T follicular helper cell (primary cell): ENCODE data around the gene TREML4.
"Not testable (repeated sequence)": the region's sequence is repeated elsewhere in the genome, so short reads cannot be mapped to it uniquely, and the experiment has no call there.

Experiments
- DNase-seq: peaks from one replicate; pipeline ENCODE4 v3.0.0-alpha.2; 2020; ENCODE audit warnings: low read depth
- total RNA-seq, 2 experiments: gene quantifications; one replicate each; lab custom pipeline; 2026; lab: John Stamatoyannopoulos, UW

TREML4 gene
- 0 reads per million in 2 experiments for total RNA-seq

- no peak for DNase-seq
Observed at GRCh38 chr6:41228096-41228495, at the start of gene TREML4. TSS of gene TREML4 (plus strand) at chr6:41228349. CDS start at chr6:41228428, 79 bp downstream.

- no peak for DNase-seq
Observed at GRCh38 chr6:41179163-41179562, 49.0 kb upstream of the TREML4 start.

DNA sequence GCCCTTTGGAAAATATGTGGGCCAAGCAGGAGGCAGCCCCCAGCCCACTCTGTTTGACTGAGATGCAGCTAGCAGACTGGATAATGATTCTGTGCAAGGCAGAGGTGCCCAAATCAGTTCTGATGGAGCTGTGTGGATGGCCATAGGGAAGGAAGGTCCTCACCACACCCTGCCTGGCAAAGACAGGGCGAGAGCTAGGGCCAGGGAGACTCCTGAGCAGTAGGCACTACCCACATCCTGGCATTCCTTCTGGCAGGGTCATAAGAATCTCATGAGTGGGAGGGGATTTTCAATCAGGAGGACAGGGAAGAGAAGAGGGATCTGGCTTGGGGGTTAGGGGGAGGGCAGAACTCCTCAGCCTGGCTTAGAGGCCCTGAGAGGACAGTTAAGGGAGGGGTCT, 46.6 kb upstream of the TREML4 start:
- DNase-seq: no peak

DNA sequence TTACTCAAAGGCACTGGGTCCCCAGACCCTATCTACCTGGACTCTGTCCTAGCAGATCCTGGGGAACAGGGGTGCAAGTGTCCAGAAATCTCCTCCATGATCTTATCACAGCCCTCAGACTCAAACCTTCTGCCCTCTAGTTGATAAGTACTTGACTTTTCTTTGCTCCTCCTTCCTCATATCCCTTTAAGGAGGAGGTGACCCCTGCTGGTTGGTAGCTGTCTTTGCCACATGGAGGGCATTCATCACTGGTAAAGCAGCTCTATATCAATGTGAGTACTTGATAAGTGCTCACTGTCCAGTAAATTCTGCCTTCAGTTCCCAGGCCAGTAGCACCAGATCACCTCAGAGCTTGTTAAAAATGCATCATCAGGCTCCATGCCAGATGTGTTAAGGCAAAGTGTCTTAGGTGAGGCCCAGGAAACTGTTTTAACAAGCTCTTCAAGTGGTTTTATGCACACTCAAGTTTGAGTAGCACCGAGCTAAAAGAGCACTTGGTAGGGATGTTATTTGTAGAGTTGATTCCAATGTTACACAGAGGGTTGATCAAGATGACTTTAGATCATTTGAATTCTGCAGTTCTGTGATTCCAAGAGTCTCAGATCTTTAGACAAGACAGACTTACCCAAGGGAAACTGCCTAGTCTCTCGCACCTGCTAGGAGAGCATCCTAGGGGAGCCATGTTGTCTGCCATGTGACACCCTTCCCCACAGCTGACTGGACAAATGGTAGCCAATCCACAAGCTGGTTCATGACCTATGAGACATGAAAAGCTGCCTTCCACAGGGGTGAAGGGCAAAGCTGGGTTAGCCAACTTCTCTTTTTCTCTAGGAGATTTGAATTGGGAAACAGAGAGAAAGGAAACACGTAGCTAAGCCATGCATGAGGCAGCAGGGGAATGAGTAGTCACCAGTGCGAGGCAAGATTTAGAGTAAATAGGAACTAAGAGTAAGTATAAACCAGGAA, 45.8 kb upstream of the TREML4 start:
- peak; percentile 34 for DNase-seq

DNA sequence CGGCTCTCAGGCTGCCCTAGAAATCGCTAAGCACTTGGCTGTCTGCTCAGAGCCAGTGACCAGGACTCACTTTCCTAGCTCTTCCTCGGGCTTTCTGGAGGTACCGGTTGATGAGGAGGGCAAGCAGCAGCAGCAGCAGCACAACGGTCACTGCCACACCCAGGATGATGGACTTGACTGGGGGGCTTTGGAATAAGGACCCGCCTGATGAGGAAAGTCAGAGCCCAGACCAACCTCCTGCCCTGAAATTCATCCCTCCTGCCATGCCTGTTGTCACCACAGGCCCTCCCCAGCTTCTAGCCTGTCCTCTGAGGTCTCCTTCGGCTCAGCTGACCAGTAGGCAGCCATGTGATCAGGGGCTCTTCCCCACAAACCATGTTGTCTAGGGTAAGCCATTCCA, 43.4 kb upstream of the TREML4 start:
- DNase-seq: no peak

DNA sequence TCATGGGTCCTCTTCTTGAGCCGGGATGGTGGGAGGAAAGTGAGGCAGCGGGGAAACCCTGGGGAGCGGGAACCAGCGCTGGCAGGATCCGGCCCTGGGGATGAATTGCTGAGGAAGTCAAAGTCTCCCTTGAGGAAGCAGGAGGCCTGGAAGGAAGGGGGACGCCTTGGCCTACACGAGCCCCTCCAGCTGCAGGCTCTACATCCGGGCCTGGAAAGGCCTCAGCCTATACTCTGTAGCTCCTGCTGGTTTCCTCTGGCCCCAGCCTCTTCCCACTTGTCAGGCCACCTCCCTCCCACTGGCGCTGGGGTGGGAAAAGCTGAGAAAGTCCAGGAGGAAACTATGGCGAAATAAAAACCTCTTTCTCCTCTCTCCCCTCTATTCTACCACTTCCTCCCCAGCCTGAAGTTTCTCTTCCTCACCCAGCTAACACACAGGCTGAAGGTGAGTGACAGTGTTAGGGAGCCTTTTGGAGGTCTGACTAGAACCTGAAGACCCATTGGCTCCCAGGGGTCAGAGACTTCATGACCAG, 42.1 kb upstream of the TREML4 start:
- no peak for DNase-seq

GRCh38 chr6:41187924-41188886, 39.9 kb upstream of the TREML4 start:
- DNase-seq: no peak

DNA sequence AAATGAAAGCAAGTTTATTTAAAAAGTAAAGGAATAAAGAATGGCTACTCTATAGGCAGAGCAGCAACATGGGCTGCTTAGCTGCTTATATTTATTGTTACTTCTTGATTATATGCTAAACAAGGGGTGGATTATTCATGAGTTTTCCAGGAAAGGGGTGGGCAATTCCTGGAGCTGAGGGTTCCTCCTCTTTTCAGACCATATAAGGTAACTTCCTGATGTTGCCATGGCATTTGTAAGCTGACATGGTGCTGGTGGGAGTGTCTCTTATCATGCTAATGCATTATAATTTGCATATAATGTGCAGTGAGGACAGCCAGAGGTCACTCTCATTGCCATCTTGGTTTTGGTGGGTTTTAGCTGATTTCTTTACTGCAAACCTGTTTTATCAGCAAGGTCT, 39.1 kb upstream of the TREML4 start:
- not testable (repeated sequence) for DNase-seq

DNA sequence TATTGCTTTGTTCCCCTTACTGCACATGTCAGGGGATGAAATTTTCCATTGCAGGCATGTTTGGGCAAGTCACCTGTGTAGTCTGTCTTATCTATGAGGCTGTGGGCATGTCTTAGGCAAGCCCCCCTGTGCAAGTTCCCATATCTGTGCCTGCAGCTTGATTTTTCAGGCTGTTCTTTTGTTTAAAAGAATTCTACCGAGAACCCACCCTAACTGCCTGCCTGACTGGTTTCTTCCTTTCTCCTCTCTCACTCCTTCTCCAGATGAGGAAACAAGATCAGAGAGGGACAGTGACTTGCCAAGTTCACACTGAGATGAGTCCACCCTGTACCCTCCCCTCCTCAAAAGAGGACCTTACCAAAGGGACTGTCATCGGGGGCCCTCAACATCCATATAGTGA, 38.2 kb upstream of the TREML4 start:
- DNase-seq: no peak

GRCh38 chr6:41190791-41191190, 37.4 kb upstream of the TREML4 start:
- no peak for DNase-seq

DNA sequence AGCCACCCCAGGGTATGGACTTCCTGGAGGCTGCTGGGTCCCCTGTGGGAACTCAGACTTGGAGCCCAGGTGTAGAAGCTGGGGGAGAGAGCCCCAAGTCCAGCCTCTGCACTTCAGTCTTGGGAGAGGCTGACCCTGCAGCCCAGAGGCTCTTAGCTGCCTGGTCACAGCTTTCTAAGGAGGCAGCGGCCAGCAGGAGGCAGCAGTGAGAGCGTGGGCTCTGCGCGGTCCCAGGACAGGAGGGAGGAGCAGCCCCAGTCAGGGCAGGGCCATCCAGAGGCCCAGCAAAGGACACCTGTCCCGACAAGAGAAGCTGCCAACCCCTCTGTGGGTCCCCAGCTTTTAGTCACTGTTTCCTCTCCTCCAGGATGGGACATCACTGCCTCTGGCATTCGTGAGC, 36.6 kb upstream of the TREML4 start:
- DNase-seq: no peak

DNA sequence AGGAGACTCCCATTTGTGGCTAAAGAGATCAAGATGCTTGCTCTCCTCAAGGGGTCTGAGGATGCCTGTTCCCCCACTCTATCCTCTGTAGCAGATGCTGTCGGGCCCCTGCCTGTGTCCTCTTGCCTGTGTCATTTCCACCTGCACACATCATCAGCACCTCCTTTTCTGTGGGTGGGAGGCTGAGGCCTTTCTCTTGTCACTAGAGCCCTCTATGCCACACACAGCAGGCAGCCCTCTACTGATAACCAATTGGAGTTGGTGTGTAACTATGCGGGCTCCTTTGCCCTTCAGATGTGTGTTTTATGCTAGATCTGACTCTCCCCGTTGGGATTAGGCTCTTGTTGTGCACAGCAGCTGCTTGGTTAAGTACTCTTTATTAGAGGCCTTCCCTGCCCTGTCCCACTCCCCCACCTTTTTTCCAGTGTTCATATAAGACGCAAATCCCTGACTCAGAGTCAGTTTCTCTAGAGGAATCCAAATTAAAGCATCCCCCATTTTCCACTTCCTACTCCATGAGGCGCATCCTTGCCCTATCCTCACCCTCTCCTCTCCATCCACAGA, 34.9 kb upstream of the TREML4 start:
- no peak for DNase-seq

DNA sequence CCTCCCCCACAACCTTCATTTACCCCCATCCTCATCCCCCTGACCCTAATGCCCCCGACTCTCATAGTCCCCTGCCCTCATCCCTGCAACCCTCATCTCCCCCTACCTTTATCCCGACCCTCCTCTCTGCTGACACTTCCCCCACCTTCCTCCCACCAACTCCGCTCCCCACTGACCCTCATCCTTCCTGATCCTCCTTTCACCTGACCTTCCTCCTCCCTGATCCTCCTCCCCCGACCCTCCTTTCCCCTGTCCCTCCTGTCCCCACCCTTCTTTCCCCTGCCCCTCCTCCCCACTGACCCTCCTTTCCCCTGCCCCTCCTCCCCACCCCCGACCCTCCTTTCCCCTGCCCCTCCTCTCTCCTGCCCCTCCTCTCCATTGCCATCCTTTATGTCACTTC, 34.3 kb upstream of the TREML4 start:
- no peak for DNase-seq

- DNase-seq: no peak
Observed at GRCh38 chr6:41194386-41194785, 33.8 kb upstream of the TREML4 start.

DNA sequence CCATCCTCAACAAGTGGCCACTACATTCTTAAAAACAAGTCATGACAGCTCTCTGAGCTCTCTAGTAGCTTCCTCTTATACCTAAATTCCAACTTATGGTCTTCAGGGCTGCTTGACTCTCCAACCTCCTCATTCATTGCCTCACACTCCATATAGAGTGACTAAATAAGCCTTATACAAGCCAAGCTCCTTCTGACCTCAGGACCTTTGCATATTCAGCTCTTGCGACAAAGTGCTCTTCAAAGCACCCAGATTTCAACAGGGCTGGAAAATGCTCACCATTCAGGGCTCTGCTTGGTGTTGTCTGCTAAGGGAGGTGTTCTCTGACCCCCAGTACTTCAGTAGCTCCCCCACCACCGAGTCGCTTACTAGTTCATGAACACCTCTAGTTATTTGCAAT, 30.9 kb upstream of the TREML4 start:
- no peak for DNase-seq

- DNase-seq: no peak
Observed at GRCh38 chr6:41199552-41200246, 28.4 kb upstream of the TREML4 start.

DNA sequence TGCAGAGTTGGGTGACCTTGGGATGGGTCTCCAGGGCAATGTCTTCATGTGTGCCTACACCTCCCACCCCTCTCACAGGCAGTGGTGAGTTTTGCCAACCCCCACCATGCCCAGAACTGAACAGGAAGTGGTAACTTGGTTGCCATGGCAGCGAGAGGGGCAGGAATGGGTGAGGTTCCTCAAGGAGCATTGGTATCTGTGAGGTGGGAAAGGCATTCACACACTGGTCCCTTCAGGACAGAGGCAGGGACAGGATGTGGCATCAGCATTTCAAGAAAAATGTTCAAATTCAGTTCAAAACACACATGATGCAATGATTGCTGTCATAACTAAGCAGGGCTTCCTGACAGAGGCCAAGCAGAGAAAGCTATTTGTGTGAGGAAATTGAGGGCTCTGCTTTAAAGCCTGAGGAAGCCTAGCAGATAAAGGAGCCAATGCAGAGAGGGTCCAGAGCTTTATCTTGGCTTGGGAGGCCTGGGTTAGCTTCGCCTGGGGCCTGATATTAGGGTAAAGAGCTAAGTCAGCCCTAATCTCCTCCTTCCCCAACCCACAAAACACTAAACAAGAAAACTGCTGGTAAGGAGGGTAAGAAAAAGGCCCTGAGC, 27.8 kb upstream of the TREML4 start:
- DNase-seq: peak; percentile 18

GRCh38 chr6:41200901-41201763, 27.0 kb upstream of the TREML4 start, which contains the start of gene TREML2:
TSS of gene TREML2 (minus strand) at chr6:41201149. CDS start at chr6:41201008, 141 bp downstream.
- DNase-seq: no peak

DNA sequence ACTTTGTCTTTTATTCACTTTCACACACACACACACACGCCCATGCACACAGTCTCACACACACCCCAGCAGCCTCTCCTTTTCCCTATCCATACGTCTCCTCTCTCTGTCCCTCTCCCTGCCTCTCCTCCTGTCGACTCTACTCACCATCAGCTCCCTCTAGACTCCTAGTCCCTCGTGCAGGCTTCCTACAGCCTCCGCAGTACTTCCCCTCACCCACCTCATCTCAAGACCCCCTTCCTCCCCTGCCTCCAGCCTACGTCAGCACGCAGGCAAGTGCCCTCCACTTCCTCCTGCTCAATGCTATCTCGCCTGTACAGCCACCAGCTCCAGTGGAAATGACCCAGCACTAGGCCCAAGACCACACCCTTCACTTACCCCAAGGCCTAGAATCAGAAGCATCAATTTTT, 26.4 kb upstream of the TREML4 start:
- DNase-seq: no peak

DNA sequence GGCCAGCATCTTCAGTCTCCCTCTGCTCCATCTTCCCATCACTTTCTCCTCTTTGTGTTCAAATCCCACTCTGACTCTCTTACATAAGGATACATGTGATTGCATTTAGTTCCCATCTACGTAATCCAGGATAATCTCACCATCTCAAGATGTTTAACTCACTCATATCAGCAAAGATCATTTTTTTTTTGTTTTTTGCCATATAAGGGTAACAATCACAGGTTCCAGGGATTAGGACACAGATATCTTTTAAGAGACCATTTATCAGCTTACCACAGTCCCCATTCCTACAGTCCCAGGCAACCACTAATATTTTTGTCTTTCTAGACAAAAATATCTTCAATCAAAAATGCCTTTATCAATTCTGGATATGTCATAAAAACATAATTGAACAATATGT, 24.0 kb upstream of the TREML4 start:
- no peak for DNase-seq
